HG03066 (cell line): ENCODE results near the gene PRX.
"Not testable (repeated sequence)": the region's sequence is repeated elsewhere in the genome, so short reads cannot be mapped to it uniquely, and the experiment has no call there.

Experiments
- ATAC-seq: cut with Tn5 transposase; IDR thresholded peaks from one replicate; pipeline ENCODE4 v1.9.1; 2021; ENCODE audit warnings: low read depth; ENCODE audit not compliant: unreplicated experiment

PRX gene, protein sequence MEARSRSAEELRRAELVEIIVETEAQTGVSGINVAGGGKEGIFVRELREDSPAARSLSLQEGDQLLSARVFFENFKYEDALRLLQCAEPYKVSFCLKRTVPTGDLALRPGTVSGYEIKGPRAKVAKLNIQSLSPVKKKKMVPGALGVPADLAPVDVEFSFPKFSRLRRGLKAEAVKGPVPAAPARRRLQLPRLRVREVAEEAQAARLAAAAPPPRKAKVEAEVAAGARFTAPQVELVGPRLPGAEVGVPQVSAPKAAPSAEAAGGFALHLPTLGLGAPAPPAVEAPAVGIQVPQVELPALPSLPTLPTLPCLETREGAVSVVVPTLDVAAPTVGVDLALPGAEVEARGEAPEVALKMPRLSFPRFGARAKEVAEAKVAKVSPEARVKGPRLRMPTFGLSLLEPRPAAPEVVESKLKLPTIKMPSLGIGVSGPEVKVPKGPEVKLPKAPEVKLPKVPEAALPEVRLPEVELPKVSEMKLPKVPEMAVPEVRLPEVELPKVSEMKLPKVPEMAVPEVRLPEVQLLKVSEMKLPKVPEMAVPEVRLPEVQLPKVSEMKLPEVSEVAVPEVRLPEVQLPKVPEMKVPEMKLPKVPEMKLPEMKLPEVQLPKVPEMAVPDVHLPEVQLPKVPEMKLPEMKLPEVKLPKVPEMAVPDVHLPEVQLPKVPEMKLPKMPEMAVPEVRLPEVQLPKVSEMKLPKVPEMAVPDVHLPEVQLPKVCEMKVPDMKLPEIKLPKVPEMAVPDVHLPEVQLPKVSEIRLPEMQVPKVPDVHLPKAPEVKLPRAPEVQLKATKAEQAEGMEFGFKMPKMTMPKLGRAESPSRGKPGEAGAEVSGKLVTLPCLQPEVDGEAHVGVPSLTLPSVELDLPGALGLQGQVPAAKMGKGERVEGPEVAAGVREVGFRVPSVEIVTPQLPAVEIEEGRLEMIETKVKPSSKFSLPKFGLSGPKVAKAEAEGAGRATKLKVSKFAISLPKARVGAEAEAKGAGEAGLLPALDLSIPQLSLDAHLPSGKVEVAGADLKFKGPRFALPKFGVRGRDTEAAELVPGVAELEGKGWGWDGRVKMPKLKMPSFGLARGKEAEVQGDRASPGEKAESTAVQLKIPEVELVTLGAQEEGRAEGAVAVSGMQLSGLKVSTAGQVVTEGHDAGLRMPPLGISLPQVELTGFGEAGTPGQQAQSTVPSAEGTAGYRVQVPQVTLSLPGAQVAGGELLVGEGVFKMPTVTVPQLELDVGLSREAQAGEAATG (N-terminal part only)

GRCh38 chr19:40413291-40413845 is at the start of gene PRX:
Gene PRX (minus strand): TSS chr19:40413378. CDS start chr19:40407932, 5,446 bp downstream.
- ATAC-seq = no peak

GRCh38 chr19:40461669-40462221 is 48.6 kb upstream of the PRX start:
- no peak for ATAC-seq

DNA sequence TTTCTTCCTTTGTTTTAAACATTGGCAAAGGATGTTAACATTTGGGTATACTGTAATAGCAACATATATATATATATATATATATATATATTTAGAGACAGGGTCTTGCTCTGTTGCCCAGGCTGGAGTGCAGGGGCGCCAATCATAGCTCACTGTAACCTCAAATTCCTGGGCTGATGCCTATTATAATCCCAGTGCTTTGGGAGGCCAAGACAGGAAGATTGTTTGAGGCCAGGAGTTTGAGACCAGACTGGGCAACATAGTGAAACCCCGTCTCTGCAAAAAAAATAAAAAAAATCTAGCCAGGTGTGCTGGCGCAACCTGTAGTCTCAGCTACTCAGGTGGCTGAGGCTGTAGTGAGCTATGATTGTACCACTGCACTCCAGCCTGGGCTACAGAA is 47.0 kb upstream of the PRX start:
- no peak for ATAC-seq

DNA sequence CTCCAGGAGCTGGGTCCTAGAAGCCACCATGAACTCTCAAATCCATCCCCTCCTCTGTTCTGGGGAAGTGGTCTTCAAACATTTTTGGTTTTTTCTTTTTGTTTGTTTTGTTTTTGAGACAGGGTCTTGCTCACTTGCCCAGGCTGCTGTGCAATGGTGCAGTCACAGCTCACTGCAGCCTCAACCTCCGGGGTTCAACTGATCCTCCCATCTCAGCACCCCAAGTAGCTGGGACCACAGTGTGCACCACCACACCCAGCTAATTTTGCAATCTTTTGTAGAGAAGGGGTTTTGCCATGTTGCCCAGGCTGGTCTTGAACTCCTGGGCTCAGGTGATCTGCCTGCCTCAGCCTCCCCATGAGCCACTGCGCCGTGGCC is 45.4 kb upstream of the PRX start:
- ATAC-seq = no peak

DNA sequence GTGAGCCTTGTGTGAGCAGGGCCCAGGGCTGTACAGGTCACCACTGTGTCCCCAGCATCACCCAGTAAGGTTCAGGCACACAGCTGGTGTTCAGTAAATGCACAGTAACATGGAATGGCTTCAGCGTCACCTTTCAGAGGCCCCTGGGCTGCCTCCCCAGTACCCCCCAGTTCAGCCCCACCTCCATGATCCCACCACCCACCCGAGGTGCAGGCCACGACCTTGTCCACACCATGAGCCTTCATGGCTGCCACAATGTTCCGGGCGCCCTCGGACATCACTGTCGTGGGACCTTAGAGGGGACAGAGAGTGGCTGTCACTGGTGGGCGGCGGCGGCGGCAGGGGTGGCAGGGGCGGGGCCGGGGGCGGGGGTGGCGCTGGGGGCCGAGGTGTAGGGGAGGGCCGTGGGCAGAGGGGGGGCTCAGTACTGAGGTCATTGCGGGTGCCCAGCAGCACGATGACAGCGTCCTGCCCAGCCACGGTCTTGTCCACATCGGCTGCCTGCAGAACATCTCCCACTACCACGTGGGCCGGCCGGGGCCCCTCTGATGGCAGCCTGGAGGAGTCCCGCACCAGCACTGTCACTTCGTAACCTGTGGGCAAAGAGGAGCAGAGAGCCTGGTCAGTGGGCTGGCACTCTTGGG is 44.9 kb upstream of the PRX start:
- no peak for ATAC-seq

GRCh38 chr19:40457048-40457447 is 43.9 kb upstream of the PRX start:
- no peak for ATAC-seq

DNA sequence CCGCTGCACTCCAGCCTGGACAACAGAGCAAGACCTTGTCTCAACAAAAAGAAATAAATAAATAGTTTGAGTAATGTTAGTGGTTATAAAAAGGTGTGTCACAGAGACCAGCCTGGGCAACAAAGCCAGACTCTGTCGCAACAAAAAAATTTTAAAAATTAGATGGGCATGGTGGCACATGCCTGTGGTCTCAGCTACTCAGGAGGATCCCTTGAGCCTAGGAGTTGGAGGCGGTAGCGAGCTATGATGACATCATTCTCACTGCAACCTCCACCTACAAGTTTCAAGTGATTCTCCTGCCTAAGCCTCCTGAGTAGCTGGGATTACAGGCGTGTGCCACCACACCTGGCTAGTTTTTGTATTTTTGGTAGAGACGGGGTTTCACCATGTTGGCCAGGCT is 40.8 kb upstream of the PRX start:
- not testable (repeated sequence) for ATAC-seq

GRCh38 chr19:40453151-40453735 is 40.1 kb upstream of the PRX start:
- no peak for ATAC-seq

DNA sequence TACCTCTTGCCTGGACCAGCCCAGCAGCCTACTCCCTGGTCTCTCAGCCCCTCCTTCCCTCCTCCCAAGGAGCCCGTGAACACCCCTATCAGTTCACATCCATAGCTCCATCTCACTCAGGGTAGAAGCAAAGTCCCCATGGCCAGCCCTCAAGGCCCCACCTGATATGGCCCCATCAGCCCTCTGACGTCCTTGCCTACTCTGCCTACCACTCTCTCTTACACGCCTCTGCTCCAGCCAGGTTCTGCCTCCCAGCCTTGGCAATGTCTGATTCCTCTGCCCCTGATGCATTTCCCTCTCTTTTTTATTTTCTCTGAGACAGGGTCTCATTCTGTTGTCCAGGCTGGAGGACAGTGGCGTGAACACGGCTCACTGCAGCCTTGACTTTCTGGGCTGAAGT is 38.8 kb upstream of the PRX start:
- no peak for ATAC-seq

DNA sequence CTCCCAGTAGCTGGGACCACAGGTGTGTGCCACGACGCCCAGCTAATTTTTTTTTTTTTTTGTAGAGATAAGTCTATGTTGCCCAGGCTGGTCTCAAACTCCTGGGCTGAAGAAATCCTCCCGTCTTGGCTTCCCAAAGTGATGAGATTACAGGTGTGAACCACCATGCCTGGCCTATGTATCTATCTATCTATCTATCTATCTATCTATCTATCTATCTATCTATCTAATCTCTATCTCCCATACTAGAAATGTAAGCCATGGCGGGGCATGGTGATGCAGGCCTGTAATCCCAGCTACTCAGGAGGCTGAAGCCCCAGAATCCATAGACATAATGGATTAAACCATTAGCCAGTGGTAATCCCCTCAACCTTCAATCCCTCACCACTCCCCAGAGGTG is 37.5 kb upstream of the PRX start:
- ATAC-seq = no peak

DNA sequence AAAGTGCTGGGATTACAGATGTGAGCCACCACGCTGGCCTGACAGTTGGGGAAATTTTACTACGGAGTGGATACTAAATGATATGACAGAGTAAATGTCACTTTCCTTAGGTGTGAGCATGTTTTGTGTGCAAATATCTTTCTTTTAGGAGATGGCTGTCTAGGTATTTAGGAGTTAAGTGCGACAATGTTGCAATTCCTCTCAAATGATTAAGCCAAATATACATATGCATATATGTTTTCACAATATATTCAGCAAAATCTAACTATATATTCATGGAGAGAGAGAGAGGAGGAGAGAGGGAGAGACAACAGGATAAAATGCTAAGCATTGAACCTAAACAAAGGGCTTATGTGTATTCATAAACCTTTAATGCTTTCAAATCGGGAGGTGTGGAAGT is 36.3 kb upstream of the PRX start:
- ATAC-seq = no peak

DNA sequence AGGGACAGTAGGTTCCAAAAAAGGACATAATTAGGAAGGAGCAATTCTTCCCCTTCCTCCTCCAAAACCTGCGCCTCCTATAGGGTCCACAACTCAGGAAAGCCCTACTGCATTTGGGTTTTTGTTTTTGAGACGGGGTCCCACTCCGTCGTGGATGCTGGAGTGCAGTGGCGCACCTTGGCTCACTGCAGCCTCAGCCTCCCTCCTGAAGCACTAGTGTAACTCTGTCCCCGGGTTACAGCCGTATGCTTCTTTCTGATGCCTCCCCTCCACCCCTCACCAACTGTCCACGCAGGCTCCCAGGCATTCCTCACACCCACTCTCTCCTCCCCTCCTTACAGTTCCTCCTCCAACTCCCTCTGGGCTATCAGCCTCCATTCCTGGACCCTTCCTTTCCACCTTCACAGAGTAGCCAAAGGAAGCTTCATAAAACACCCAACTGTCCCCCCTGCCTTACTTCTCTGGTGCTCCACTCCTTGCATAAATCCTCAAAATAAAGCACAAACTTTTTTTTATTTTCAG is 33.1 kb upstream of the PRX start:
- no peak for ATAC-seq

GRCh38 chr19:40445780-40446262 is 32.6 kb upstream of the PRX start:
- ATAC-seq = no peak

DNA sequence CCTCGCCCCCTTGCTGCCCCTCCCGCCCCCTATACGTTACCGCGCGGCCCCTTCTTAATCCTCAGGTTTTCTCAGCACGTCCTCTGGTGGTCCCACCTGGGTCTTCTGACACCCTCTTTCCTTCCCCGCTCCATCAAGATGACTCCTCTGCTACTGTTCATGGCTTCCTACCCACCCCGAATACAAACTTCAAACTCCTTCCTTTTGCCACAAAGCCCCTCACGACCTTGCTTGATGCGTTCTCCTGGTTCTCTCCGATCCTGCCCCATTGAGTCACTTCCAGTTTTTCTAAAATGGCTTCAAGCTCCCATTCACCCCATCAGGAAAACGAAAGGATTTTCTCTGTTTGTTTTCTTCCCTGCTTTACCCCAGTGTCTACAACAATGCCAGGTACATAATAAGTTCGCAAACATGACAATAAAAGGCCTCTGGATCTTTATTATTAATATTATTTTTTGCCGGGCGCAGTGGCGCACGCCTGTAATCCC is 31.7 kb upstream of the PRX start:
- no peak for ATAC-seq

GRCh38 chr19:40444000-40444824 is 31.0 kb upstream of the PRX start, which contains the start of gene SERTAD3:
Gene SERTAD3 (minus strand): TSS chr19:40444335. CDS start chr19:40442080, 2,255 bp downstream.
- ATAC-seq = peak; percentile 55

DNA sequence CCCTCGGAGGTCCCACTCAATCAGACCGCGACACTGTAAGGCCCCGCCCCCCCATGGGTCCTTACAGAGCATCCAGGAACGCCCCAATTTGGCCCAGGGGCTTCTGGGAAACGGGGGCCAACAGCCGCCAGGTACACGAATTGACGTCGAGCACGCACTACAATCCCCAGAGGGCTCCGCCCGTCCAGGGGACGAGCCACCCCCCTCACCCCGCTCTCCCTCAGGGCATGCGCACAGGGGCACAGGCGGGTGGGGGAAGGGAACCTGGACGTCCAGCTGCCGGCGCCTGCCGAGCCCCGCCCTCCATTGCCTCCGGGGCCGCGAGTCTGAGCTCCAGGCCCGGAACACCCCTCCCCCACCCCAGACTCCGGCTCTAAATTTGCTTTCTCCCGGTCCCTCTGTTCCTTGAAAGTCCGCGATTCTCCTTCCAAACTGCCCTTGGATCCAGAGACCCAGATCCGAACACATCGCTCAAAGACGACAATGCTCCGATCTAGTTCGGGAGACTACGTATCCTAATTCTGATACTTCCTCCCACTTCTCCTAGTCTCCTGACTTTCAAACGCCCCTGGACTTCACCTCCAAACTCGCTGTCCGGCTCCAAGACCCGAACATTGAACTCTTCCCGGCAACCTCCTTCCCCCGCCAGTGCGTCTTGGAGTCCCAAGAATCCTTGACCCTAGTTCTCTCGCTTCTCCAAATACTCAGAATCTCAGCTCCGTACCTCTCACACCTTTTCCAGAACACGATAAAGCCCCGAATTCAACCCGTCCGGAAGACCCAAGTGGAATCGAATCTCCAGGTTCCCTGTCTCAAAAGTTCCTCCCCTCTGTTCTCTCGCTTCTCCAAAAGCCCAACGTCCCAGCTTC is 30.2 kb upstream of the PRX start:
- peak; percentile 66 for ATAC-seq
